Keratinocyte (primary cell): ENCODE data around the gene EBF3.

Experiments
- EZH2 ChIP-seq: IDR thresholded peaks from one replicate; pipeline ENCODE4 v1.6.1; 2012; ENCODE audit warnings: inconsistent platforms, mild to moderate bottlenecking, low read length, moderate library complexity
- TF ChIP-seq, protein P1 (sequence below), 3 experiments: IDR thresholded peaks in 1 of 3; conservative IDR thresholded peaks in 1 of 3; optimal IDR thresholded peaks in 1 of 3; 2 replicates in 2 of 3; 3 replicates in 1 of 3; pipeline versions ENCODE3 to v1.5.1; 2011; ENCODE audit warnings: low read length in 3 of 3, mild to moderate bottlenecking in 3 of 3, moderate library complexity in 2 of 3, control low read depth in 1 of 3, inconsistent platforms in 1 of 3; ENCODE audit not compliant: insufficient read depth in 2 of 3; ENCODE audit errors: extremely low read depth in 1 of 3

DNA sequence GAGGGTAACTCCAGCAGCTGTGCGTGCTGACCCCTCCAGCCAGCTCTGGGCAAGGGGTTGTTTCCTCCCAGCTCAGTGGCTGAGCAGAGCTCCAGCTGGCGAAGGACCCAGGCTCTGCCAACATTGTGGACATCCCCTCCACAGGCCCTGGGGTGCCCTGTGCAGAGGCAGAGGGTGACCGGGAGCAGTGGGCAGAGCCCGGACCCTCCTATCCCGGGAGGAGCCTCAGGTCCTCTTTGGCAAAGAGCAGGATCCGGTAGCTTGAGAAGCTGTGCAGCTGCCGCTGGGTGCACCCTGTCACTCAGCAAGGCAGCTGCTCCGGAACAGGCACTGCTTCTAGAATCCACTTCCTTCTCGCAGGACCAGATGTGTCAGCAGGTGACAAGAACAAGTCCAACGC, 175.9 kb downstream of the EBF3 start:
- TF ChIP-seq, protein P1, sequence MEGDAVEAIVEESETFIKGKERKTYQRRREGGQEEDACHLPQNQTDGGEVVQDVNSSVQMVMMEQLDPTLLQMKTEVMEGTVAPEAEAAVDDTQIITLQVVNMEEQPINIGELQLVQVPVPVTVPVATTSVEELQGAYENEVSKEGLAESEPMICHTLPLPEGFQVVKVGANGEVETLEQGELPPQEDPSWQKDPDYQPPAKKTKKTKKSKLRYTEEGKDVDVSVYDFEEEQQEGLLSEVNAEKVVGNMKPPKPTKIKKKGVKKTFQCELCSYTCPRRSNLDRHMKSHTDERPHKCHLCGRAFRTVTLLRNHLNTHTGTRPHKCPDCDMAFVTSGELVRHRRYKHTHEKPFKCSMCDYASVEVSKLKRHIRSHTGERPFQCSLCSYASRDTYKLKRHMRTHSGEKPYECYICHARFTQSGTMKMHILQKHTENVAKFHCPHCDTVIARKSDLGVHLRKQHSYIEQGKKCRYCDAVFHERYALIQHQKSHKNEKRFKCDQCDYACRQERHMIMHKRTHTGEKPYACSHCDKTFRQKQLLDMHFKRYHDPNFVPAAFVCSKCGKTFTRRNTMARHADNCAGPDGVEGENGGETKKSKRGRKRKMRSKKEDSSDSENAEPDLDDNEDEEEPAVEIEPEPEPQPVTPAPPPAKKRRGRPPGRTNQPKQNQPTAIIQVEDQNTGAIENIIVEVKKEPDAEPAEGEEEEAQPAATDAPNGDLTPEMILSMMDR (optimal IDR thresholded peaks at IDR 0.05 in 1 of 3, IDR thresholded peaks at IDR 0.05 in 1 of 3, conservative IDR thresholded peaks at IDR 0.05 in 1 of 3; ENCODE audit: extremely low read depth in 1 of 3, insufficient read depth in 2 of 3, low read length in 3 of 3) = no peak
- TF ChIP-seq EZH2 = no peak
